HEK293 (cell line): ENCODE results near the gene RAB6D.
"Not testable (repeated sequence)": the region's sequence is repeated elsewhere in the genome, so short reads cannot be mapped to it uniquely, and the experiment has no call there.

Experiments used
- REST ChIP-seq: fragments of 450-650 bp; formaldehyde crosslinking; IDR thresholded peaks from 2 replicates; pipeline ENCODE4 v1.5.1; 2016; ENCODE audit warnings: missing biosample characterization, missing genetic modification characterization
- SETDB1 ChIP-seq: IDR thresholded peaks from one replicate; pipeline ENCODE4 v1.6.1; 2017; ENCODE audit warnings: mild to moderate bottlenecking, low read length, moderate library complexity, mixed read lengths; ENCODE audit not compliant: insufficient read length
- ZNF138 ChIP-seq: fragments of 450-650 bp; formaldehyde crosslinking; IDR thresholded peaks from 2 replicates; pipeline ENCODE4 v1.5.1; 2016; ENCODE audit warnings: missing biosample characterization, missing genetic modification characterization, borderline replicate concordance
- ZNF140 ChIP-seq: fragments of 450-650 bp; formaldehyde crosslinking; IDR thresholded peaks from 2 replicates; pipeline ENCODE4 v1.5.1; 2016; ENCODE audit warnings: missing biosample characterization, missing genetic modification characterization
- ZNF274 ChIP-seq, 2 experiments: fragments of 200-500 bp in 1 of 2; fragments of 450-650 bp in 1 of 2; sonication (Bioruptor generic) in 1 of 2; formaldehyde crosslinking in 1 of 2; IDR thresholded peaks; 2 replicates each; pipeline versions ENCODE4 v1.5.1 to v1.6.1; 2014 to 2016; ENCODE audit warnings: borderline replicate concordance in 1 of 2, inconsistent platforms in 1 of 2, low read length in 1 of 2, missing biosample characterization in 1 of 2, missing genetic modification characterization in 1 of 2
- ZNF488 ChIP-seq: fragments of 450-650 bp; formaldehyde crosslinking; IDR thresholded peaks from 2 replicates; pipeline ENCODE4 v1.5.1; 2016; ENCODE audit warnings: missing biosample characterization, missing genetic modification characterization
- ZNF660 ChIP-seq: fragments of 450-650 bp; IDR thresholded peaks from 2 replicates; pipeline ENCODE4 v1.5.1; 2018; ENCODE audit warnings: missing biosample characterization, mild to moderate bottlenecking, missing genetic modification characterization
- TF ChIP-seq, protein P1 (sequence below): fragments of 450-650 bp; formaldehyde crosslinking; IDR thresholded peaks from 2 replicates; pipeline ENCODE4 v1.5.1; 2016; ENCODE audit warnings: missing biosample characterization, missing genetic modification characterization
- TF ChIP-seq, protein P2 (sequence below): fragments of 450-650 bp; formaldehyde crosslinking; IDR thresholded peaks from 2 replicates; pipeline ENCODE4 v1.5.1; 2016; ENCODE audit warnings: missing biosample characterization, missing genetic modification characterization

GRCh38 chr2:131353167-131353697 lies 10.7 kb downstream of the RAB6D start:
- not testable (repeated sequence) for TF ChIP-seq ZNF274 (IDR thresholded peaks at IDR 0.05; ENCODE audit: low read length); ZNF274 (tag by site-specific recombination; IDR thresholded peaks at IDR 0.05; ENCODE audit: borderline replicate concordance); ZNF488 (tag by site-specific recombination); ZNF138; REST; ZNF140 (tag by site-specific recombination); SETDB1; ZNF660 (tag by site-specific recombination)
- TF ChIP-seq, protein P1, sequence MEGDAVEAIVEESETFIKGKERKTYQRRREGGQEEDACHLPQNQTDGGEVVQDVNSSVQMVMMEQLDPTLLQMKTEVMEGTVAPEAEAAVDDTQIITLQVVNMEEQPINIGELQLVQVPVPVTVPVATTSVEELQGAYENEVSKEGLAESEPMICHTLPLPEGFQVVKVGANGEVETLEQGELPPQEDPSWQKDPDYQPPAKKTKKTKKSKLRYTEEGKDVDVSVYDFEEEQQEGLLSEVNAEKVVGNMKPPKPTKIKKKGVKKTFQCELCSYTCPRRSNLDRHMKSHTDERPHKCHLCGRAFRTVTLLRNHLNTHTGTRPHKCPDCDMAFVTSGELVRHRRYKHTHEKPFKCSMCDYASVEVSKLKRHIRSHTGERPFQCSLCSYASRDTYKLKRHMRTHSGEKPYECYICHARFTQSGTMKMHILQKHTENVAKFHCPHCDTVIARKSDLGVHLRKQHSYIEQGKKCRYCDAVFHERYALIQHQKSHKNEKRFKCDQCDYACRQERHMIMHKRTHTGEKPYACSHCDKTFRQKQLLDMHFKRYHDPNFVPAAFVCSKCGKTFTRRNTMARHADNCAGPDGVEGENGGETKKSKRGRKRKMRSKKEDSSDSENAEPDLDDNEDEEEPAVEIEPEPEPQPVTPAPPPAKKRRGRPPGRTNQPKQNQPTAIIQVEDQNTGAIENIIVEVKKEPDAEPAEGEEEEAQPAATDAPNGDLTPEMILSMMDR (tag by site-specific recombination): not testable (repeated sequence)
- TF ChIP-seq, protein P2, sequence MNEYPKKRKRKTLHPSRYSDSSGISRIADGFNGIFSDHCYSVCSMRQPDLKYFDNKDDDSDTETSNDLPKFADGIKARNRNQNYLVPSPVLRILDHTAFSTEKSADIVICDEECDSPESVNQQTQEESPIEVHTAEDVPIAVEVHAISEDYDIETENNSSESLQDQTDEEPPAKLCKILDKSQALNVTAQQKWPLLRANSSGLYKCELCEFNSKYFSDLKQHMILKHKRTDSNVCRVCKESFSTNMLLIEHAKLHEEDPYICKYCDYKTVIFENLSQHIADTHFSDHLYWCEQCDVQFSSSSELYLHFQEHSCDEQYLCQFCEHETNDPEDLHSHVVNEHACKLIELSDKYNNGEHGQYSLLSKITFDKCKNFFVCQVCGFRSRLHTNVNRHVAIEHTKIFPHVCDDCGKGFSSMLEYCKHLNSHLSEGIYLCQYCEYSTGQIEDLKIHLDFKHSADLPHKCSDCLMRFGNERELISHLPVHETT (tag by site-specific recombination): not testable (repeated sequence)
